HEK293 (cell line): ENCODE measurements around the gene PRR14L.

Source experiments
- CTCF ChIA-PET: fragments of 350-600 bp; formaldehyde crosslinking; extraction: SDS; loops from one replicate; lab custom pipeline; 2021; ENCODE audit warnings: antibody characterized with exemption; lab: Yijun Ruan, JAX
- POLR2A ChIA-PET: fragments of 300-600 bp; formaldehyde crosslinking; extraction: SDS; loops from one replicate; lab custom pipeline; 2020; ENCODE audit warnings: antibody characterized with exemption, inconsistent platforms; lab: Yijun Ruan, JAX
- H3K27ac ChIP-seq: fragments of 200-500 bp; sonication (Bioruptor generic); 2 replicates; pipeline ENCODE4 v1.5.1; 2014; ENCODE audit warnings: low read depth, low read length, control low read depth, inconsistent platforms; ENCODE audit errors: extremely low read depth
- H3K36me3 ChIP-seq, 2 experiments: fragments of 200-500 bp in 1 of 2; sonication (Bioruptor generic) in 1 of 2; 1 replicate in 1 of 2; 2 replicates in 1 of 2; pipeline ENCODE4 v1.5.1; 2014 to 2017; ENCODE audit warnings: inconsistent platforms in 2 of 2, low read length in 2 of 2; ENCODE audit not compliant: control insufficient read depth in 2 of 2, insufficient read depth in 1 of 2
- H3K4me1 ChIP-seq: fragments of 200-500 bp; sonication (Bioruptor generic); 2 replicates; pipeline ENCODE4 v1.5.1; 2014; ENCODE audit warnings: mild to moderate bottlenecking, low read length, inconsistent platforms; ENCODE audit not compliant: control insufficient read depth, insufficient read depth
- H3K4me3 ChIP-seq: 2 replicates; pipeline ENCODE4 v1.5.1; 2011; ENCODE audit warnings: low read depth, mild to moderate bottlenecking, control low read depth, low read length, moderate library complexity
- H3K9me3 ChIP-seq: fragments of 200-500 bp; sonication (Bioruptor generic); 2 replicates; pipeline ENCODE4 v1.5.1; 2014; ENCODE audit warnings: low read depth, low read length, inconsistent platforms; ENCODE audit not compliant: control insufficient read depth, insufficient read depth
- AEBP2 ChIP-seq: fragments of 450-650 bp; formaldehyde crosslinking; IDR thresholded peaks from 2 replicates; pipeline ENCODE4 v1.5.1; 2016; ENCODE audit warnings: missing biosample characterization, missing genetic modification characterization, borderline replicate concordance
- ELK4 ChIP-seq: IDR thresholded peaks from 2 replicates; pipeline ENCODE4 v1.6.1; 2011; ENCODE audit warnings: mild to moderate bottlenecking, low read depth, low read length, borderline replicate concordance
- GLI2 ChIP-seq: fragments of 450-650 bp; formaldehyde crosslinking; IDR thresholded peaks from 2 replicates; pipeline ENCODE4; 2017; ENCODE audit warnings: missing biosample characterization, missing genetic modification characterization, low read depth, borderline replicate concordance
- RBAK ChIP-seq: fragments of 450-650 bp; formaldehyde crosslinking; IDR thresholded peaks from 2 replicates; pipeline ENCODE4 v1.5.1; 2016; ENCODE audit warnings: missing biosample characterization, missing genetic modification characterization
- ZBTB26 ChIP-seq: fragments of 450-650 bp; formaldehyde crosslinking; optimal IDR thresholded peaks from 2 replicates; pipeline ENCODE3; 2016; ENCODE audit warnings: missing biosample characterization, mild to moderate bottlenecking, missing genetic modification characterization
- ZNF146 ChIP-seq: fragments of 450-650 bp; formaldehyde crosslinking; IDR thresholded peaks from 2 replicates; pipeline ENCODE4 v1.5.1; 2016; ENCODE audit warnings: missing biosample characterization, missing genetic modification characterization
- ZNF169 ChIP-seq: fragments of 450-650 bp; formaldehyde crosslinking; IDR thresholded peaks from 2 replicates; pipeline ENCODE4 v1.5.1; 2016; ENCODE audit warnings: missing biosample characterization, missing genetic modification characterization
- ZNF175 ChIP-seq: fragments of 450-650 bp; formaldehyde crosslinking; IDR thresholded peaks from 2 replicates; pipeline ENCODE4 v1.5.1; 2016; ENCODE audit warnings: missing biosample characterization, missing genetic modification characterization
- ZNF292 ChIP-seq: fragments of 450-650 bp; formaldehyde crosslinking; IDR thresholded peaks from 2 replicates; pipeline ENCODE4 v1.5.1; 2016; ENCODE audit warnings: low read depth, missing biosample characterization, missing genetic modification characterization, borderline replicate concordance
- ZNF394 ChIP-seq: fragments of 450-650 bp; formaldehyde crosslinking; IDR thresholded peaks from 2 replicates; pipeline ENCODE4 v1.5.1; 2016; ENCODE audit warnings: missing biosample characterization, missing genetic modification characterization, mild to moderate bottlenecking, moderate library complexity, borderline replicate concordance
- ZSCAN16 ChIP-seq: fragments of 450-650 bp; formaldehyde crosslinking; IDR thresholded peaks from 2 replicates; pipeline ENCODE4 v1.5.1; 2016; ENCODE audit warnings: missing biosample characterization, missing genetic modification characterization
- ZSCAN18 ChIP-seq: fragments of 450-650 bp; formaldehyde crosslinking; IDR thresholded peaks from 2 replicates; pipeline ENCODE4 v1.5.1; 2016; ENCODE audit warnings: missing biosample characterization, missing genetic modification characterization
- TF ChIP-seq, protein P1 (sequence below): fragments of 450-650 bp; formaldehyde crosslinking; IDR thresholded peaks from 2 replicates; pipeline ENCODE4 v1.5.1; 2016; ENCODE audit warnings: missing biosample characterization, missing genetic modification characterization, low read depth
- TF ChIP-seq, protein P2 (sequence below): fragments of 450-650 bp; formaldehyde crosslinking; IDR thresholded peaks from 2 replicates; pipeline ENCODE4 v1.5.1; 2016; ENCODE audit warnings: missing biosample characterization, missing genetic modification characterization
- TF ChIP-seq, protein P3 (sequence below): fragments of 450-650 bp; formaldehyde crosslinking; IDR thresholded peaks from 2 replicates; pipeline ENCODE4 v1.5.1; 2017; ENCODE audit warnings: missing biosample characterization, missing genetic modification characterization
- TF ChIP-seq, protein P4 (sequence below): fragments of 450-650 bp; formaldehyde crosslinking; conservative IDR thresholded peaks from 2 replicates; pipeline ENCODE4 v1.5.1; 2016; ENCODE audit warnings: low read depth, missing biosample characterization, missing genetic modification characterization

The PRR14L gene

GRCh38 chr22:31773416-31773815, 23.5 kb upstream of the PRR14L start (continued):
- TF ChIP-seq ZNF169 (tag by site-specific recombination), result no peak
- no peak for TF ChIP-seq ZSCAN16
- no peak for TF ChIP-seq RBAK
- no peak for TF ChIP-seq ZNF146 (tag by site-specific recombination)
- no peak for TF ChIP-seq GLI2 (tag by site-specific recombination)
- TF ChIP-seq, protein P1, sequence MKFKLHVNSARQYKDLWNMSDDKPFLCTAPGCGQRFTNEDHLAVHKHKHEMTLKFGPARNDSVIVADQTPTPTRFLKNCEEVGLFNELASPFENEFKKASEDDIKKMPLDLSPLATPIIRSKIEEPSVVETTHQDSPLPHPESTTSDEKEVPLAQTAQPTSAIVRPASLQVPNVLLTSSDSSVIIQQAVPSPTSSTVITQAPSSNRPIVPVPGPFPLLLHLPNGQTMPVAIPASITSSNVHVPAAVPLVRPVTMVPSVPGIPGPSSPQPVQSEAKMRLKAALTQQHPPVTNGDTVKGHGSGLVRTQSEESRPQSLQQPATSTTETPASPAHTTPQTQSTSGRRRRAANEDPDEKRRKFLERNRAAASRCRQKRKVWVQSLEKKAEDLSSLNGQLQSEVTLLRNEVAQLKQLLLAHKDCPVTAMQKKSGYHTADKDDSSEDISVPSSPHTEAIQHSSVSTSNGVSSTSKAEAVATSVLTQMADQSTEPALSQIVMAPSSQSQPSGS, result no peak
- no peak for TF ChIP-seq ZBTB26 (tag by site-specific recombination)
- TF ChIP-seq ZNF175 (tag by site-specific recombination), result no peak
- TF ChIP-seq, protein P2, sequence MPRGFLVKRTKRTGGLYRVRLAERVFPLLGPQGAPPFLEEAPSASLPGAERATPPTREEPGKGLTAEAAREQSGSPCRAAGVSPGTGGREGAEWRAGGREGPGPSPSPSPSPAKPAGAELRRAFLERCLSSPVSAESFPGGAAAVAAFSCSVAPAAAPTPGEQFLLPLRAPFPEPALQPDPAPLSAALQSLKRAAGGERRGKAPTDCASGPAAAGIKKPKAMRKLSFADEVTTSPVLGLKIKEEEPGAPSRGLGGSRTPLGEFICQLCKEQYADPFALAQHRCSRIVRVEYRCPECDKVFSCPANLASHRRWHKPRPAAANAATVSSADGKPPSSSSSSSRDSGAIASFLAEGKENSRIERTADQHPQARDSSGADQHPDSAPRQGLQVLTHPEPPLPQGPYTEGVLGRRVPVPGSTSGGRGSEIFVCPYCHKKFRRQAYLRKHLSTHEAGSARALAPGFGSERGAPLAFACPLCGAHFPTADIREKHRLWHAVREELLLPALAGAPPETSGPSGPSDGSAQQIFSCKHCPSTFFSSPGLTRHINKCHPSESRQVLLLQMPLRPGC (tag by site-specific recombination), result no peak
- TF ChIP-seq, all 188 proteins: peak for 0

GRCh38 chr22:31768422-31769059, 18.6 kb upstream of the PRR14L start:
- Histone ChIP-seq H3K9me3 (no peaks in the 10 kb centered on the region), H3K4me3 (no peak overlapping the region), H3K36me3 (peaks cover 59 to 70% of the 10 kb centered on the region in 2 experiments), H3K4me1 (no peaks in the 10 kb centered on the region), H3K27ac (no peak overlapping the region)
- TF ChIP-seq ZNF394, result no peak
- TF ChIP-seq, protein P3, sequence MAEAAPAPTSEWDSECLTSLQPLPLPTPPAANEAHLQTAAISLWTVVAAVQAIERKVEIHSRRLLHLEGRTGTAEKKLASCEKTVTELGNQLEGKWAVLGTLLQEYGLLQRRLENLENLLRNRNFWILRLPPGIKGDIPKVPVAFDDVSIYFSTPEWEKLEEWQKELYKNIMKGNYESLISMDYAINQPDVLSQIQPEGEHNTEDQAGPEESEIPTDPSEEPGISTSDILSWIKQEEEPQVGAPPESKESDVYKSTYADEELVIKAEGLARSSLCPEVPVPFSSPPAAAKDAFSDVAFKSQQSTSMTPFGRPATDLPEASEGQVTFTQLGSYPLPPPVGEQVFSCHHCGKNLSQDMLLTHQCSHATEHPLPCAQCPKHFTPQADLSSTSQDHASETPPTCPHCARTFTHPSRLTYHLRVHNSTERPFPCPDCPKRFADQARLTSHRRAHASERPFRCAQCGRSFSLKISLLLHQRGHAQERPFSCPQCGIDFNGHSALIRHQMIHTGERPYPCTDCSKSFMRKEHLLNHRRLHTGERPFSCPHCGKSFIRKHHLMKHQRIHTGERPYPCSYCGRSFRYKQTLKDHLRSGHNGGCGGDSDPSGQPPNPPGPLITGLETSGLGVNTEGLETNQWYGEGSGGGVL (tag by site-specific recombination), result peak; percentile 83
- POLR2A ChIA-PET, result no interaction called here
- CTCF ChIA-PET, result interaction anchor here (0.6 to 0.7 kb wide), 2 partner anchors 58 to 674 kb away, joined by 3 to 5 read pairs; no protein-coding TSS in a partner anchor

GRCh38 chr22:31764785-31765184, 14.9 kb upstream of the PRR14L start:
- Histone ChIP-seq H3K36me3 (peaks cover 54 to 58% of the 10 kb centered on the region in 2 experiments), H3K27ac (no peak overlapping the region), H3K4me1 (no peaks in the 10 kb centered on the region), H3K9me3 (no peaks in the 10 kb centered on the region), H3K4me3 (no peak overlapping the region)
- ChIA-PET CTCF (no interaction called here), POLR2A (interaction anchor here (0.6 kb wide), 1 partner anchor 35 kb away, joined by 6 read pairs; no protein-coding TSS in a partner anchor)
- TF ChIP-seq AEBP2 (tag by site-specific recombination) (no peak), ZSCAN18 (tag by site-specific recombination) (no peak), ZNF292 (no peak), ELK4 (no peak)
- TF ChIP-seq, protein P4, sequence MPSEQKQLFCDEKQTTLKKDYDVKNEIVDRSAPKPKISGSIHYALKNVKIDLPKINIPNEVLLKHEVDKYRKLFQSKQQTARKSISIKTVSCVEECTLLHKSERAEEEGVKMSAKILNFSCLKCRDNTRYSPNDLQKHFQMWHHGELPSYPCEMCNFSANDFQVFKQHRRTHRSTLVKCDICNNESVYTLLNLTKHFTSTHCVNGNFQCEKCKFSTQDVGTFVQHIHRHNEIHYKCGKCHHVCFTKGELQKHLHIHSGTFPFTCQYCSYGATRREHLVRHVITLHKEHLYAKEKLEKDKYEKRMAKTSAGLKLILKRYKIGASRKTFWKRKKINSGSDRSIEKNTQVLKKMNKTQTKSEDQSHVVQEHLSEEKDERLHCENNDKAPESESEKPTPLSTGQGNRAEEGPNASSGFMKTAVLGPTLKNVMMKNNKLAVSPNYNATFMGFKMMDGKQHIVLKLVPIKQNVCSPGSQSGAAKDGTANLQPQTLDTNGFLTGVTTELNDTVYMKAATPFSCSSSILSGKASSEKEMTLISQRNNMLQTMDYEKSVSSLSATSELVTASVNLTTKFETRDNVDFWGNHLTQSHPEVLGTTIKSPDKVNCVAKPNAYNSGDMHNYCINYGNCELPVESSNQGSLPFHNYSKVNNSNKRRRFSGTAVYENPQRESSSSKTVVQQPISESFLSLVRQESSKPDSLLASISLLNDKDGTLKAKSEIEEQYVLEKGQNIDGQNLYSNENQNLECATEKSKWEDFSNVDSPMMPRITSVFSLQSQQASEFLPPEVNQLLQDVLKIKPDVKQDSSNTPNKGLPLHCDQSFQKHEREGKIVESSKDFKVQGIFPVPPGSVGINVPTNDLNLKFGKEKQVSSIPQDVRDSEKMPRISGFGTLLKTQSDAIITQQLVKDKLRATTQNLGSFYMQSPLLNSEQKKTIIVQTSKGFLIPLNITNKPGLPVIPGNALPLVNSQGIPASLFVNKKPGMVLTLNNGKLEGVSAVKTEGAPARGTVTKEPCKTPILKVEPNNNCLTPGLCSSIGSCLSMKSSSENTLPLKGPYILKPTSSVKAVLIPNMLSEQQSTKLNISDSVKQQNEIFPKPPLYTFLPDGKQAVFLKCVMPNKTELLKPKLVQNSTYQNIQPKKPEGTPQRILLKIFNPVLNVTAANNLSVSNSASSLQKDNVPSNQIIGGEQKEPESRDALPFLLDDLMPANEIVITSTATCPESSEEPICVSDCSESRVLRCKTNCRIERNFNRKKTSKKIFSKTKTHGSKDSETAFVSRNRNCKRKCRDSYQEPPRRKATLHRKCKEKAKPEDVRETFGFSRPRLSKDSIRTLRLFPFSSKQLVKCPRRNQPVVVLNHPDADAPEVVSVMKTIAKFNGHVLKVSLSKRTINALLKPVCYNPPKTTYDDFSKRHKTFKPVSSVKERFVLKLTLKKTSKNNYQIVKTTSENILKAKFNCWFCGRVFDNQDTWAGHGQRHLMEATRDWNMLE (tag by site-specific recombination), result no peak
